H9 (cell line): ENCODE results near the gene DOLPP1. TPM values are rescaled to one million over a fixed set of nuclear protein-coding genes. Genes with fewer than 3 reads are reported as not detected.

ENCODE experiments used
- DNase-seq: peaks from one replicate; pipeline ENCODE4 v3.0.0-alpha.2; 2017
- H2AFZ ChIP-seq: one replicate; pipeline ENCODE4 v1.6.1; 2013; ENCODE audit warnings: mild to moderate bottlenecking, low read length, control low read depth, moderate library complexity
- H2AK5ac ChIP-seq: 2 replicates; pipeline ENCODE4 v1.6.1; 2013; ENCODE audit warnings: low read length, control low read depth, mixed read lengths; ENCODE audit not compliant: insufficient read length
- H2BK120ac ChIP-seq: one replicate; pipeline ENCODE4 v1.6.1; 2013; ENCODE audit warnings: low read depth, mild to moderate bottlenecking, low read length, control low read depth, inconsistent platforms; ENCODE audit not compliant: poor library complexity, severe bottlenecking
- H2BK12ac ChIP-seq: 2 replicates; pipeline ENCODE4 v1.6.1; 2013; ENCODE audit warnings: low read length, control low read depth, mixed read lengths, low read depth; ENCODE audit not compliant: insufficient read length
- H2BK15ac ChIP-seq: 2 replicates; pipeline ENCODE4 v1.6.1; 2013; ENCODE audit warnings: low read depth, low read length, control low read depth
- H2BK20ac ChIP-seq: one replicate; pipeline ENCODE4 v1.6.1; 2013; ENCODE audit warnings: low read depth, mild to moderate bottlenecking, low read length, control low read depth, inconsistent platforms; ENCODE audit not compliant: poor library complexity, severe bottlenecking
- H2BK5ac ChIP-seq: 2 replicates; pipeline ENCODE4 v1.6.1; 2013; ENCODE audit warnings: low read length, control low read depth, mixed read lengths; ENCODE audit not compliant: insufficient read length
- H3K14ac ChIP-seq: 2 replicates; pipeline ENCODE4 v1.6.1; 2013; ENCODE audit warnings: low read length, control low read depth; ENCODE audit not compliant: insufficient read depth
- H3K18ac ChIP-seq: 2 replicates; pipeline ENCODE4 v1.6.1; 2013; ENCODE audit warnings: low read depth, mild to moderate bottlenecking, mixed read lengths, low read length, control low read depth; ENCODE audit not compliant: insufficient read length
- H3K23ac ChIP-seq: 2 replicates; pipeline ENCODE4 v1.6.1; 2013; ENCODE audit warnings: low read length, control low read depth, mixed read lengths, low read depth; ENCODE audit not compliant: insufficient read length
- H3K23me2 ChIP-seq: 2 replicates; pipeline ENCODE4 v1.6.1; 2013; ENCODE audit warnings: low read depth, mild to moderate bottlenecking, mixed read lengths, low read length, control low read depth; ENCODE audit not compliant: insufficient read length, poor library complexity, severe bottlenecking
- H3K27ac ChIP-seq: 2 replicates; pipeline ENCODE4 v1.5.1; 2013; ENCODE audit warnings: low read length, control low read depth, mixed read lengths, low read depth; ENCODE audit not compliant: insufficient read length
- H3K27me3 ChIP-seq: 2 replicates; pipeline ENCODE4 v1.6.1; 2013; ENCODE audit warnings: low read length, control low read depth, inconsistent platforms; ENCODE audit not compliant: insufficient read depth
- H3K4ac ChIP-seq: 2 replicates; pipeline ENCODE4 v1.6.1; 2013; ENCODE audit warnings: low read depth, mild to moderate bottlenecking, control low read depth, inconsistent platforms, low read length, moderate library complexity
- H3K4me1 ChIP-seq: 2 replicates; pipeline ENCODE4 v1.6.1; 2013; ENCODE audit warnings: low read length, control low read depth, inconsistent platforms; ENCODE audit not compliant: insufficient read depth
- H3K4me2 ChIP-seq: 2 replicates; pipeline ENCODE4 v1.6.1; 2013; ENCODE audit warnings: low read length, control low read depth, mixed read lengths; ENCODE audit not compliant: insufficient read length, insufficient read depth
- H3K56ac ChIP-seq: 2 replicates; pipeline ENCODE4 v1.6.1; 2013; ENCODE audit warnings: low read depth, mild to moderate bottlenecking, mixed read lengths, low read length, control low read depth; ENCODE audit not compliant: insufficient read length
- H3K79me1 ChIP-seq: 2 replicates; pipeline ENCODE4 v1.6.1; 2013; ENCODE audit warnings: low read depth, mild to moderate bottlenecking, moderate library complexity, low read length, control low read depth, inconsistent platforms; ENCODE audit not compliant: insufficient read depth, poor library complexity, severe bottlenecking
- H3K79me2 ChIP-seq: 2 replicates; pipeline ENCODE4 v1.6.1; 2013; ENCODE audit warnings: low read length, control low read depth, inconsistent platforms; ENCODE audit not compliant: insufficient read depth
- H3K9ac ChIP-seq: 2 replicates; pipeline ENCODE4 v1.6.1; 2013; ENCODE audit warnings: low read length, control low read depth, mixed read lengths; ENCODE audit not compliant: insufficient read length; ENCODE audit errors: extremely low read depth
- H3K9me3 ChIP-seq: one replicate; pipeline ENCODE4 v1.6.1; 2013; ENCODE audit warnings: low read depth, low read length, inconsistent platforms; ENCODE audit not compliant: control insufficient read depth
- H3T11ph ChIP-seq: one replicate; pipeline ENCODE4 v1.6.1; 2013; ENCODE audit warnings: mild to moderate bottlenecking, low read length, control low read depth, inconsistent platforms
- H4K20me1 ChIP-seq: one replicate; pipeline ENCODE4 v1.6.1; 2013; ENCODE audit not compliant: control insufficient read depth, insufficient read length, insufficient read depth
- H4K5ac ChIP-seq: 2 replicates; pipeline ENCODE4 v1.6.1; 2013; ENCODE audit warnings: low read depth, mild to moderate bottlenecking, mixed read lengths, low read length, control low read depth; ENCODE audit not compliant: insufficient read length
- H4K8ac ChIP-seq: replicated peaks from 2 replicates; pipeline ENCODE4 v1.6.1; 2013; ENCODE audit warnings: low read length, control low read depth, mixed read lengths, low read depth; ENCODE audit not compliant: insufficient read length
- H4K91ac ChIP-seq: 2 replicates; pipeline ENCODE4 v1.6.1; 2013; ENCODE audit warnings: low read depth, mild to moderate bottlenecking, moderate library complexity, mixed read lengths, low read length, control low read depth; ENCODE audit not compliant: insufficient read length
- H3K27ac Mint-ChIP-seq, 3 experiments: 2 replicates in 2 of 3; 3 replicates in 1 of 3; pipeline ENCODE4 v1.8.0; 2020 to 2021; ENCODE audit warnings: mixed read lengths in 3 of 3, mild to moderate bottlenecking in 1 of 3, moderate library complexity in 1 of 3
- H3K27me3 Mint-ChIP-seq: 2 replicates; pipeline ENCODE4 v1.8.0; 2021; ENCODE audit warnings: low read depth, mild to moderate bottlenecking, moderate library complexity, mixed read lengths
- H3K36me3 Mint-ChIP-seq, 3 experiments: 2 replicates in 2 of 3; 3 replicates in 1 of 3; pipeline ENCODE4 v1.8.0; 2020 to 2021; ENCODE audit warnings: low read depth in 3 of 3, mixed read lengths in 3 of 3; ENCODE audit not compliant: insufficient read depth in 1 of 3
- H3K4me1 Mint-ChIP-seq, 2 experiments: 2 replicates each; pipeline ENCODE4 v1.8.0; 2020; ENCODE audit warnings: mixed read lengths in 2 of 2
- H3K4me3 Mint-ChIP-seq, 2 experiments: 2 replicates in 1 of 2; 3 replicates in 1 of 2; pipeline ENCODE4 v1.8.0; 2020 to 2021; ENCODE audit warnings: mild to moderate bottlenecking in 2 of 2, mixed read lengths in 2 of 2, moderate library complexity in 1 of 2
- H3K9me3 Mint-ChIP-seq, 2 experiments: 2 replicates in 1 of 2; 3 replicates in 1 of 2; pipeline ENCODE4 v1.8.0; 2020; ENCODE audit warnings: mild to moderate bottlenecking in 2 of 2, mixed read lengths in 2 of 2, moderate library complexity in 1 of 2
- WGBS: extraction: QIAGEN DNeasy Blood & Tissue Kit; methylation state at CpG from one replicate; pipeline ENCODE4 v1.1.7; 2013; ENCODE audit warnings: missing lambda C conversion rate, low lambda C conversion rate, mixed read lengths; ENCODE audit not compliant: insufficient read length; ENCODE audit errors: extremely low coverage; 5-methylcytosine and 5-hydroxymethylcytosine counted together
- total RNA-seq: library from RNA; stranded (reverse); gene quantifications from 2 replicates; pipeline ENCODE4 v1.2.1, GENCODE V29; 2021
- TF ChIP-seq, protein P1 (sequence below): fragments of 200-600 bp; sonication (generic); conservative IDR thresholded peaks from 3 replicates; pipeline ENCODE4 v1.8.0; 2021; ENCODE audit warnings: antibody characterized with exemption, mild to moderate bottlenecking

The DOLPP1 gene
- total RNA-seq, 1 experiment from 2014 or later: 42.6 TPM

DNA sequence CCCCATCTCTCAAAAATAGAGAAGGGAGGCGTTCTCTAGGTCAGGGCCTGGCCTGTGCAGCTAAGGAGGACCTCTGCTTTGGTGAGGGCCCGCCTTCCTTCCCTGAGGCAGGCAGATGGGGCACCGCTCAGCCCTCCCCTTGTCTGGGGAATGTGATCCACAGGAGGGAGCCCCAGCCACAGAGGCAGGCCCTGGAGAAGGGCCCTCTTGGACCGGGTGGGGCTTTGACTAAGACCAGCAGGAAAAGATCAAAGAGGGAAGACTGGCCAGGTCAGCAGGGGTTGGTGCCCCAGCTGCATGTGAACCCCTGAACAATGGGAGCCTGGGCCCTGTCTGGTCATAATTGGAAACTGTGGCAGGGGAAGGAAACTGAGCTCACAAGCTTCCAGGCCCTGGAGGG is 52.2 kb downstream of the DOLPP1 start:
- peaks cover 21 to 77% (median 72%) of the 10 kb centered on the region in 3 experiments for H3K36me3 Mint-ChIP-seq

More for the DNA sequence above, 52.2 kb downstream of the DOLPP1 start:
- Histone ChIP-seq H3T11ph (no peak overlapping the region), H2BK5ac (no peak overlapping the region), H3K4me2 (no peak overlapping the region), H3K27ac (no peak overlapping the region), H3K18ac (no peak overlapping the region), H2BK120ac (no peak overlapping the region), H2BK20ac (no peak overlapping the region), H2AFZ (no peak overlapping the region), H4K20me1 (no peaks in the 10 kb centered on the region), H4K8ac (no peak overlapping the region), H4K91ac (no peak overlapping the region), H3K9ac (no peak overlapping the region), H3K56ac (no peak overlapping the region), H3K9me3 (no peaks in the 10 kb centered on the region), H3K14ac (no peak overlapping the region), H2AK5ac (no peak overlapping the region), H4K5ac (no peak overlapping the region), H3K4ac (no peak overlapping the region), H2BK12ac (no peak overlapping the region), H3K27me3 (no peaks in the 10 kb centered on the region), H3K23ac (no peak overlapping the region), H2BK15ac (no peak overlapping the region), H3K79me1 (no peaks in the 10 kb centered on the region), H3K79me2 (peaks cover 2% of the 10 kb centered on the region; the same call in 1 of the 2 replicates), H3K23me2 (no peaks in the 10 kb centered on the region), H3K4me1 (no peaks in the 10 kb centered on the region)
- Mint-ChIP-seq H3K27ac (no peak overlapping the region), H3K4me3 (no peak overlapping the region), H3K9me3 (no peaks in the 10 kb centered on the region), H3K4me1 (peaks cover 0 to 3% of the 10 kb centered on the region in 2 experiments; a peak in 1 of 4 replicates), H3K27me3 (no peaks in the 10 kb centered on the region)
- no peak for DNase-seq
- WGBS: no CpG with 5 or more reads among the region's 4 CpGs
- TF ChIP-seq, protein P1, sequence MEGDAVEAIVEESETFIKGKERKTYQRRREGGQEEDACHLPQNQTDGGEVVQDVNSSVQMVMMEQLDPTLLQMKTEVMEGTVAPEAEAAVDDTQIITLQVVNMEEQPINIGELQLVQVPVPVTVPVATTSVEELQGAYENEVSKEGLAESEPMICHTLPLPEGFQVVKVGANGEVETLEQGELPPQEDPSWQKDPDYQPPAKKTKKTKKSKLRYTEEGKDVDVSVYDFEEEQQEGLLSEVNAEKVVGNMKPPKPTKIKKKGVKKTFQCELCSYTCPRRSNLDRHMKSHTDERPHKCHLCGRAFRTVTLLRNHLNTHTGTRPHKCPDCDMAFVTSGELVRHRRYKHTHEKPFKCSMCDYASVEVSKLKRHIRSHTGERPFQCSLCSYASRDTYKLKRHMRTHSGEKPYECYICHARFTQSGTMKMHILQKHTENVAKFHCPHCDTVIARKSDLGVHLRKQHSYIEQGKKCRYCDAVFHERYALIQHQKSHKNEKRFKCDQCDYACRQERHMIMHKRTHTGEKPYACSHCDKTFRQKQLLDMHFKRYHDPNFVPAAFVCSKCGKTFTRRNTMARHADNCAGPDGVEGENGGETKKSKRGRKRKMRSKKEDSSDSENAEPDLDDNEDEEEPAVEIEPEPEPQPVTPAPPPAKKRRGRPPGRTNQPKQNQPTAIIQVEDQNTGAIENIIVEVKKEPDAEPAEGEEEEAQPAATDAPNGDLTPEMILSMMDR: no peak
